CD4-positive, alpha-beta T cell treated with Interleukin-15 for 1 hour (primary cell): ENCODE measurements around the gene ADAM33.

Experiments
- DNase-seq: peaks from one replicate; pipeline ENCODE4 v3.0.0-alpha.2; 2020

ADAM33 gene

GRCh38 chr20:3686421-3686820 lies 4.6 kb upstream of the ADAM33 start:
- DNase-seq: no peak

DNA sequence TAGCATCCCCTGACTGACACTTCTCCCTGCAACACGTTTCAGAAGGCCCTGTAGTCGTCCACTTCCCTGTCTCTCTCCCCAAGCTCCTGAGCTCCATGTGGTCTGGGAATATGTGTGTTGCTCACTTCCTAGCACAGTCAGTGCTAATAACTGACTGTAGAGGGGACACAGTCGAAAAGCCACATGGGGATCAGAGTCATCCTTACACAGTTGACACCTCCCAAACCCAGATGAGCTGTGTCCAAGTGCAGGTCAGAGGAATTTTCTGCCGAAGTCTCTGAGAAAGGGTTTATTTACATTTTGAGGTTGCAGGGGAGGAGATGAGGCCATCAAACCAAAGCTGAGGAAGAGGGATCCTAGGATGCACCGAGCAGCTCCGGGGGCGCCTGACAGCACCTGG lies 3.5 kb upstream of the ADAM33 start:
- DNase-seq: no peak

DNA sequence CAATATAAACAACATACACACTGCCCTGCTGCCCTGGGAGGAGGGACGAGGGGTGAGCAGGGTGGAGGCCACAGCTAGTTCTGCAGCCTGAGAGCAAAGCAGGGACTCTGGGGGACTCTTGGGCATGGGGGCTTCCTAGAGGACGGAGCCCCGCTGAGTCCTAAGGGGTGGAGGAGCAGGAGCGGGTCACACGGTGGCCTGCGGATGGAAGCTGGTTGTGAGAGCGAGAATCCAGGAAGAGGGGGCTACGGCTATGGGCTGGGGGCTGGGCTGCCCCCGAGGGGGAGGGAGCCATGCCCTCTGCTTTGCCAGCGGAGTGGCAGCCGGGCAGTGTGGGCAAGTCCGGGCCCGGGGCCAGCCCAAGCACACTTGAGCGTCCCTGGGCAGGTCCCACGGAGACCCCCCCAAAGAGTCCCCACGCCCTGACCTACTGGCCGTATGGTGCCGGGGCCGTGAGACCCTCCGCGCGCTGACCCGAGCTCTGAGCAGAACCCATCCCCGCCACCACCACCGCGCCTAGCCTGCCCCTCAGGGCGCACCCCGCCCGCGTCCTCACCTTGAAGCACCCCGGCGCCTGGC lies 369 bp downstream of the ADAM33 start:
- no peak for DNase-seq

- DNase-seq: no peak
Observed at GRCh38 chr20:3680701-3681351, 984 bp downstream of the ADAM33 start.

- DNase-seq: no peak
Observed at GRCh38 chr20:3679749-3680700, 1.8 kb downstream of the ADAM33 start.

- no peak for DNase-seq
Observed at GRCh38 chr20:3678856-3679720, 2.7 kb downstream of the ADAM33 start.

DNA sequence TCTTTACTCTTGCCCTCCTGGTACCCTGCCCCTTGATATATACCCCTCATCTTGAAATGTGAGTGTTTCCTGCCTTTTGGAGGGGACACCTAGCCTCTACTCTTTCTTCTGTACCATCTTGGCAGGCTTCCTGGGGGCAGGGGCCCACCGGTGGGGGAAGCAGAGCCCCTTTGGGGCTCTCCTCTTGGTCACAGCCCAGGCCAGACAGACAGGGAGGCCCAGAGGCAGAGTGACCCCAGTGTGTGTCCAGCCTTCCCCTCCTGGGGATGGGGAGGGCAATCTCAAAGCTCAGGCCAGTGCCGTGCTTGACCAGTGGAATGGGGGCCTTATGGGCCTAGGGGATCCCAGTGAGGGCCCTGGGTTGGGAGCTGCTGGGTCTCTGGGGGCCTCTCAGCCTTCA lies 3.6 kb downstream of the ADAM33 start:
- DNase-seq: no peak

DNA sequence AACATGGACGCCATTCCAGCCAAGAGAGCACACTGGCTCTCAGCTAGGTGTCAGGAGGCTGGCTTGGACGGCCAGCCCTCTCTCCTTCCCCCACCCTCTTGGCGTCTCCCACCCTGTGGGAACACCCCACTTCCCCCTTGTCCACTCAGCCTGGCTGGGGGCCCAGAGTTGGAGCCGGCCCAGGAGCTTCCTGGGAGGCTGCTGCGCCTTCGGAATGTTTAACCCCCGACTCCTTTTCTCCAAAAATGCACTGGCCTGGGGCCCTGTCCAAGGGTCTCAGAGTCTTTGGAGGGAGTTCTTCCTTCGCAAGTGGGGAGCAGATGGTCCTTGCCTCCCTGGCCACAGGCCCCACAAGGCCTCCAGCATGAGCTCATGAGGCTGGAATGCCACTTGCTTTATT lies 4.1 kb downstream of the ADAM33 start:
- no peak for DNase-seq

- no peak for DNase-seq
Observed at GRCh38 chr20:3674995-3675900, 6.6 kb downstream of the ADAM33 start.

GRCh38 chr20:3674447-3674846 lies 7.4 kb downstream of the ADAM33 start:
- DNase-seq: no peak

DNA sequence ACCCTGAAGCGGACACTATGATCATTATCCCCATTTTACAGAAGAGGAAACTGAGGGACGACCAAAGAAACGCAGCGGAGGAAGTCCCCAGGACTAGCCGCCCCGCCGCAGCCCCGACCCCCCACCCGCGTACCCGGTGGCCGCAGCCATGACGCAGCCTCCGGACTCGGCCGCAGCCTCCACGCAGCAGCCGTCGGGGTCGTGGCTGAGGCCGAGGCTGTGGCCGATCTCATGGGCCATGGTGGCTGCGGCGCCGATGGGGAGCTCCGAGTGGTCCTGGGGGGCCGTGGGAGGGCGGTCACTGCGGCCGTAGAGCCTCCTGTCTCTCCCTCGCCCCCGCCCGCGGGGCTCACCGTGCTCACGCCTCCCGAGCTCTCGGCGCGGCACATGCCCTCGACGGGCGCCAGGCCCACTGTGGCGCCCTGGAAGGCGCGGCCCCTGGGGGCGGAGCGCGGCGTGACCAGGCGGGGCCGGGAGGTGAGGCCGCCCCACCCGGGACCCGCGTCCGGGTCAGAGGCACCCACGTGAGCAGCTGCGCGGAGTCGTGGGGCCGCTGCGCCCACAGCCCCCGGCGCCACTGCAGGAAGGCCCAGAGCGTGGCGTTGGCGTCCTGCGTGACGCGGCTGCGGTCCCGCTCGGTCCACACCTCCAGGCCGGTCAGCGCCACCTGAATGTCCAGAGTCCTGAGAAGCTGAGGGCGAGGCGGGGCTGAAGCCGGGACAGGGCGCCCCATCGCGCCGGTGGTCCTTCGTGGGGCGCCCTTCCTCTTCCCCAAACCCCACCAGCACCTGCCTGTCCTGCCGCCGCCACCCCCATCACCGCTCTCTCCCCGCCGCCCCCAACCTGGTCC lies 8.4 kb downstream of the ADAM33 start:
- no peak for DNase-seq

- DNase-seq: no peak
Observed at GRCh38 chr20:3672547-3673171, 9.2 kb downstream of the ADAM33 start.

- DNase-seq: no peak
Observed at GRCh38 chr20:3671986-3672546, 9.7 kb downstream of the ADAM33 start.

GRCh38 chr20:3670945-3671344 lies 10.9 kb downstream of the ADAM33 start:
- no peak for DNase-seq

DNA sequence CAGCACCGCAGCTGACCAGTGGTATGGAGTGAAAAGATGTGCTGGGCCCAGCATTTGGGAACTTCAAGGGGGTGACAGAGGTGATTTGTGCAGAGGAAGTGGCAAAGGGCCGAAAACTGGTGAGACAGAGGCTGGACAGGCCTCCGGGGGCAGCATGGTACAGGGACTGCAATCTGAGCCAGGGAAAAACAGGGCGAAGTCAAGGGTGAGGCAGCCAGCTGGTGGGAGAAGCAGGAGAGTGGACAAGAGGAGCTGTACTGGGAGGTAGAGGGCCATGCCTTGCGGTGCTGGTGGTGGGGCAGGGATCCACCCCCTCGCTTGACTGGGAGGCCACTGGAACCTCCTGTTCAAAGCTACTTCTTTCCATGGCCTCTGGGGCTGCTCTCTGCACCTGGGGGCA lies 11.3 kb downstream of the ADAM33 start:
- DNase-seq: no peak

DNA sequence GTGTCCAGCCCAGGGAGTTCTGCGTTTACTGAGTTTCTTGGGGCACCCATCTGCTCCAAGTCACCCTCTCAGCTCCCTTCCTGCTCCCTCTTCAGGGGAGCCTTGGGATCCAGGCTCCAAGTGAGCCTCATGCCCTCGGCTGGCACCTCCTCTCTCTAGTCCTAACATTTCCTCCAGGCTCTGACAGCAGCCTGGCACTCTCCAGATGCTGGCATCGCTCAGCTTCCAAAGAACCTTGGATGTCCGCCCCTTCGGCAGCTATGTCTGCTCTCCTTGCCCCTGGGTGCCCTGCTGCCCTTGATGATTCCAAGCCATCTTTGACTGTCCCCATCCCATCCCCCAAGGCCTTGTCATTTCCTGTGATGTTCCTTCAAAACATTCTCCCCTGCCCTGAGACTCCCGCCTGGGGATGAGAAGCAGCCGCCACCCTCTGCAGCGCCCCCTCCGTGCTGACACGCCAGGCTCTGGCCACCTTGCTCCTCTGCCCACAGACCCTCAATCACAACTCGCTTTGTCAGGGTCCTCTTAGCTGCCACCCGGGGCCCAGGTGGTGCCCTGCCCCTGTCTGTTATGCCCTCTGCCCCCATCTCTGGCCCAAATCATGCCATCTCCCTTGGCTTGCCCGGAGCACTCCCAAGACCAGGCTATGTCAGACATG lies 12.0 kb downstream of the ADAM33 start:
- no peak for DNase-seq

DNA sequence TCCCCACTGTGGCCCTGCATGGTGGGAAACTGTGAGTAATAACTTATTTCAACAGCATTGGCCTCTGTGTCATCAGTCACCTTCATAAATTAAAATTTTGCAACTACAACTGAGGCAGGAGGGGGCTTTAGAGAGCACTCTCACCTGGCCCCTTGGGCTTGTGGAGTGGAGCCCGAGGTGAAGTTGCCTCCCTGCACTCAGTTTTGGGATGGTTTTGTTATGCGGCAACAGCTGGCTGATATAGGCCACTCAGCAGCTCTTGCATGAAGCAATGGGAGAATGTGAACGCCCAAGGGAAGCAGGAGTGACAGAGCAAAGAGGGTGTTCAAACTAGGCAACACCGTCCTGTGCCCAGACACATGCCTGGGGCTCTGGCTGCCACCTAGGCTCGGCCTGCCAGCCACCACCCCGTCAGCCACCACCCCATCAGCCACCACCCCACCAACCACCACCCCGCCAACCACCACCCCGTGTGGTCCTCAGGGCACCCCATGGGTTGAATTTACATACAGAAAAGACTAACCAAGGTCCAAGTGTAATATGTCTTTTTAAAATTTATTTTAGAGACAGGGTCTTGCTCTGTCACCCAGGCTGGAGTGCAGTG lies 14.3 kb downstream of the ADAM33 start:
- DNase-seq: no peak

- no peak for DNase-seq
Observed at GRCh38 chr20:3663858-3664257, 18.0 kb downstream of the ADAM33 start.
